Stomach smooth muscle (tissue), 2 donors: ENCODE results near the gene SFXN5.

Source experiments
- H3K27ac ChIP-seq: one replicate; pipeline ENCODE4 v1.7.0; 2013; ENCODE audit warnings: mild to moderate bottlenecking, low read length, inconsistent platforms
- H3K27me3 ChIP-seq, 2 donors: one replicate each; pipeline ENCODE4 v1.7.0; 2013; ENCODE audit warnings: low read length in 2 of 2; ENCODE audit not compliant: insufficient read depth in 2 of 2, control insufficient read depth in 1 of 2
- H3K36me3 ChIP-seq, 2 donors: one replicate each; pipeline ENCODE4 v1.7.0; 2013; ENCODE audit warnings: low read length in 2 of 2; ENCODE audit not compliant: control insufficient read depth in 2 of 2, insufficient read depth in 2 of 2
- H3K4me1 ChIP-seq: one replicate; pipeline ENCODE4 v1.7.0; 2013; ENCODE audit warnings: low read length; ENCODE audit not compliant: control insufficient read depth, insufficient read depth
- H3K4me3 ChIP-seq, 2 donors: one replicate each; pipeline ENCODE4 v1.7.0; 2013; ENCODE audit warnings: low read length in 2 of 2
- H3K9ac ChIP-seq, 2 donors: one replicate each; pipeline ENCODE4 v1.7.0; 2013; ENCODE audit warnings: low read length in 2 of 2, mild to moderate bottlenecking in 1 of 2
- H3K9me3 ChIP-seq, 2 donors: one replicate each; pipeline ENCODE4 v1.7.0; 2013; ENCODE audit warnings: low read length in 2 of 2; ENCODE audit not compliant: control insufficient read depth in 2 of 2
- donor health status: healthy.
- donor health status: Pancreatic carcinoma.

Gene SFXN5

GRCh38 chr2:73075477-73076373, 4.2 kb upstream of the SFXN5 start:
- Histone ChIP-seq H3K9ac (no peak overlapping the region), H3K4me1 (peaks cover 11% of the 10 kb centered on the region), H3K4me3 (no peak overlapping the region), H3K27ac (no peak overlapping the region), H3K36me3 (peaks cover 0 to 11% of the 10 kb centered on the region in 2 donors), H3K27me3 (no peaks in the 10 kb centered on the region), H3K9me3 (no peaks in the 10 kb centered on the region)

- no peak overlapping the region for H3K4me3 ChIP-seq
- no peaks in the 10 kb centered on the region for H3K9me3 ChIP-seq
- H3K4me1 ChIP-seq: peaks cover 21% of the 10 kb centered on the region
- no peak overlapping the region for H3K9ac ChIP-seq
- H3K27me3 ChIP-seq: no peaks in the 10 kb centered on the region
- no peak overlapping the region for H3K27ac ChIP-seq
- peaks cover 0 to 8% of the 10 kb centered on the region in 2 donors for H3K36me3 ChIP-seq
Observed at GRCh38 chr2:73074110-73075069, 2.9 kb upstream of the SFXN5 start.

DNA sequence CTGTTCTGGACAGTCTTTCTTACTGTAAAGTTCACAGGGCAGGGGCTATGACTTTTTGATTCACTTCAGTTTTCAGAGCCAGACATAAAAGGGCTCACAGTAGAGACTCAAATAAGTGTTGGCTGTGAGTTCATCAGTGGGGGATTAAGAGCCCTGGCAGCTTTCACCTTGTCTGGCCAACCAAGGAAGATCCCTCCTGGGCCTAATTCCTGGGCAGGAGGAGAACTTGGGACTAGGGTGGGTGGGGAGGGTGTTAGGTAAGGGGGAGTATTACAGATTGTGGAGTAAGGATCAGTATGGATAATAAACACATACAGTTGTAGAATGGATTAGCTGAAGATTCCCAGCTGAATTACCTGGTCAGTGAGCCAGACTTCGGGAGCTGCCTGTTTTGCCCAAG, 904 bp upstream of the SFXN5 start:
- peak overlapping the region; percentile 93 to 94 for H3K4me3 ChIP-seq
- H3K27ac ChIP-seq: peak overlapping the region; percentile 90
- H3K36me3 ChIP-seq: peaks cover 0 to 4% of the 10 kb centered on the region in 2 donors
- H3K27me3 ChIP-seq: no peaks in the 10 kb centered on the region
- peak overlapping the region; percentile 78 to 82 for H3K9ac ChIP-seq
- no peaks in the 10 kb centered on the region for H3K9me3 ChIP-seq
- peaks cover 28% of the 10 kb centered on the region for H3K4me1 ChIP-seq

DNA sequence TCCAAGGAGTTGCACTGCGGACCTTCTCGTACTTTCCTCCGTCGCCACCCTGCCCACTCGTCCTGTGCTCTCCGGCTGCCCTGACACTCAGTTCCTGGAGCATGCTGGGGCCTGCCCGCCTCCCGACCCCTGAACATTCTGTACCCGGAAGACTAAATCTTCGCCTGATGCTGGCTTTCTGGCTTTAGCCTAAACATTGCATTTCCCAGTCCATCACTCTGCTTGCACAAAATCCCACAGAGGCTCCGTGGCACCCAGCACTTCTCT, 550 bp upstream of the SFXN5 start:
- Histone ChIP-seq H3K9me3 (no peaks in the 10 kb centered on the region), H3K27ac (peak overlapping the region; percentile 90), H3K27me3 (no peaks in the 10 kb centered on the region), H3K9ac (peak overlapping the region; percentile 78 to 82), H3K4me3 (peak overlapping the region; percentile 93 to 94), H3K4me1 (peaks cover 28% of the 10 kb centered on the region), H3K36me3 (peaks cover 0 to 4% of the 10 kb centered on the region in 2 donors)

DNA sequence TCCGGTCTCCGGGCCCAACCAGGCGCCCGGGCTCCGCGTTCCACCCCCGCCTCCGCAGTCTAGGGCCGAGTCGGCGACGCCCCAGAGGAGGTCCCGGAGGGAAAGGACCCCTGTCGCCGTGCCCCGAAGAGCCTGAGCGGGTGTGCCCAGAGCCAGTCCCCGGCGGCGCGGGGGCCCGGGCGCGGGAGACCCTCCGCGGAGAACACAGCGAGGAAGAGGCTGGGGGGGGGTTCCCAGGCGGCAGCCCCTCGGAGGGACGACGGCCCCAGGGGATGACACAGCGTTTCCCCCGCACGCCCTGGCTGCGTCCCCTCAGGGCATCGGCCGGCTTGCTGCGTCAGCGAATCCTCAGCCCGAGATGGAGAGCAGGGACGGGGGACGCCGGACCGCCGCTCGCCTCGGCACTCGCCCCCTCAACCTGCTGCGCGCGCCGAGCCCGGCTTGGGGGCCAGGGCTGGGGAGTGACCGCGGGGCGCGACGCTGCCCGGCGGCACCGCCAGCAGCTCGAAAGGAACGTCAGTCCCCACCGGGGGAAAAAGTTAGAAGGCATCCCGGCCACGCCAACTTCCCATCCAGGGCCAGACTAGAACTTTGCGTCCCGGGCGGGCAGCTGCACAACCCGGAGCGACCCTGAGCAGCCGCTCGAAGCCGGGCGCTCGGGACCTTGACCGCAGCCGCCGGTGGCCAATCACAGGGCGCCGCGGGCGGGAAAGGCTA, 711 bp downstream of the SFXN5 start:
- Histone ChIP-seq H3K27ac (peak overlapping the region; percentile 90), H3K9me3 (no peaks in the 10 kb centered on the region), H3K4me3 (peak overlapping the region; percentile 93 to 94), H3K36me3 (peaks cover 0 to 4% of the 10 kb centered on the region in 2 donors), H3K27me3 (no peaks in the 10 kb centered on the region), H3K9ac (peak overlapping the region; percentile 75 to 82), H3K4me1 (peaks cover 26% of the 10 kb centered on the region)

GRCh38 chr2:73069855-73070642, 1.5 kb downstream of the SFXN5 start:
- H3K27ac ChIP-seq: no peak overlapping the region
- peak overlapping the region; percentile 75 to 82 for H3K9ac ChIP-seq
- H3K9me3 ChIP-seq: no peaks in the 10 kb centered on the region
- H3K27me3 ChIP-seq: no peaks in the 10 kb centered on the region
- H3K36me3 ChIP-seq: peaks cover 0 to under 1% of the 10 kb centered on the region in 2 donors
- peak overlapping the region; percentile 93 to 94 for H3K4me3 ChIP-seq
- peaks cover 25% of the 10 kb centered on the region for H3K4me1 ChIP-seq

GRCh38 chr2:73069041-73069854, 2.3 kb downstream of the SFXN5 start:
- no peak overlapping the region for H3K27ac ChIP-seq
- no peaks in the 10 kb centered on the region for H3K36me3 ChIP-seq
- no peaks in the 10 kb centered on the region for H3K9me3 ChIP-seq
- H3K4me3 ChIP-seq: peak overlapping the region; percentile 93 to 94
- peaks cover 25% of the 10 kb centered on the region for H3K4me1 ChIP-seq
- H3K9ac ChIP-seq: peak overlapping the region in 1 of 2 donors; percentile 82
- H3K27me3 ChIP-seq: no peaks in the 10 kb centered on the region

- Histone ChIP-seq H3K4me1 (peaks cover 25% of the 10 kb centered on the region), H3K9ac (no peak overlapping the region), H3K36me3 (no peaks in the 10 kb centered on the region), H3K9me3 (no peaks in the 10 kb centered on the region), H3K4me3 (no peak overlapping the region), H3K27ac (no peak overlapping the region), H3K27me3 (no peaks in the 10 kb centered on the region)
Observed at GRCh38 chr2:73068147-73068546, 3.4 kb downstream of the SFXN5 start.

- H3K4me1 ChIP-seq: peaks cover 21% of the 10 kb centered on the region
- no peaks in the 10 kb centered on the region for H3K9me3 ChIP-seq
- H3K36me3 ChIP-seq: no peaks in the 10 kb centered on the region
- no peak overlapping the region for H3K4me3 ChIP-seq
- no peak overlapping the region for H3K27ac ChIP-seq
- no peaks in the 10 kb centered on the region for H3K27me3 ChIP-seq
- H3K9ac ChIP-seq: no peak overlapping the region
Observed at GRCh38 chr2:73067043-73067442, 4.5 kb downstream of the SFXN5 start.
